GM18508 (cell line): ENCODE results near the gene MBD3L1.

Experiments
- ATAC-seq: cut with Tn5 transposase; IDR thresholded peaks from one replicate; pipeline ENCODE4 v1.9.1; 2021; ENCODE audit warnings: moderate number of reproducible peaks; ENCODE audit not compliant: insufficient read depth, unreplicated experiment

Gene MBD3L1

GRCh38 chr19:8877854-8878705 lies 45.9 kb downstream of the MBD3L1 start:
- ATAC-seq: no peak

DNA sequence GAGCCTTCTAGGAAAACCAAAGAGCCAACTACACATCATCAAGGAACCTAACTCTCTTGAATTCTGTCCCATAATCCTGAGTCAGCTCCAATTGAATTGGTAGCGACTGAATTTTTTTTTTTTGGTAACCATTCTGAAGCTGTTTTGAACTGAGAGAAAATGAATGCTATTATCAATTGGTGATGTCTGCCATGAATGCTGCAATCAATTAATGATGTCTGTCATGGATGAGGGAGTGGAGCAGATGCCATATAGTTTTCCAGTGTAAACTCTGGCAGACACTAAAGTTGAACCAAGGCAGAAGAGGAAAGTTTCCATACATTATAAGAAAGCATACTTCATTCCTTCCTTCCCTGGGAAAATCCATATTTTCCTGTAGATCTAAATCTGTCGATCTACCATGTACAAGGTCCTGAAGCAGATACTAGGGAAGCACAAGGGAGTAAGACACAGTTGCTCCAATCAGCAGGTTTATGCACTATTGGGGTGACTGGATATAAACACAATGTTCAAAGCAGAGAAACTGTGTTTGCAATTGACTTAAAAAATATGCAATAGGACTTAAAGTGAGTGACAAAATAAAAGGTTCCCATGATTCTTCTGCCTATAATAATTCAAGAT lies 48.8 kb downstream of the MBD3L1 start:
- no peak for ATAC-seq

- ATAC-seq: no peak
Observed at GRCh38 chr19:8881512-8881911, 49.3 kb downstream of the MBD3L1 start.

DNA sequence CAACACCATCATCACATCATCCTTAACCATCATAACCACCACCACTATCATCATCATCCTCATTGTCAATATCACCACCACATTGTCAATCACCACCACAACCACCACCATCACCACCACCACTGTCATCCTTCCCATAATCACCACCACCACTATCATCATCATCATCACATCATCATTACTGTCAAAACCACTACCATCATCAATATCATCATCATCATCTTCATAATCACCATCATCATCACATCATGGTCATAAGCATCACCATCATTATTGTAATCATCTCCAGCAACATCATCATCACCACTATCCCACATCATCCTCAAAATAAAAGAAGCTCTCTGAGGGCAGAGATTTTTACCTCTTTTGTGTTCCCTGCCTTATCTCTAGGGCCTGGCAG lies 52.2 kb downstream of the MBD3L1 start:
- ATAC-seq: no peak

DNA sequence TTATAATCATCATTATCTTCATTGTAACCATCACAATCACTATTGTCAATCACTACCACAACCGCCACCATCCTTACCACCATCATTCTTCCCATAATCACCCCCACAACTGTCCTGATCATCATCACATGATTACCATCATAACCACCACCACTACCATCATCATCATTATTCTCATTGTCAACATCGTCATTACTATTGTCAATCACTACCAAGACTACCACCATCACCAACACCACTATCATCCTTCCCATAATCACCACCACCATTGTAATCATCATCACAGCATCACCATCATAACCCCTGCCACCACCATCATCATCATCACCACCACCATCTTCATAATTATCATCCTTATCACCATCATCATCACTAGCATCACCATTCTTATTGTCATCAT lies 55.2 kb downstream of the MBD3L1 start:
- ATAC-seq: no peak

- no peak for ATAC-seq
Observed at GRCh38 chr19:8890260-8890659, 58.1 kb downstream of the MBD3L1 start.
